ENCODE measurements around the gene SLCO1B1. TPM values are rescaled to one million over a fixed set of nuclear protein-coding genes. Genes with fewer than 3 reads are reported as not detected.
"Not testable (repeated sequence)": the region's sequence is repeated elsewhere in the genome, so short reads cannot be mapped to it uniquely, and the experiment has no call there.

SLCO1B1 gene, protein sequence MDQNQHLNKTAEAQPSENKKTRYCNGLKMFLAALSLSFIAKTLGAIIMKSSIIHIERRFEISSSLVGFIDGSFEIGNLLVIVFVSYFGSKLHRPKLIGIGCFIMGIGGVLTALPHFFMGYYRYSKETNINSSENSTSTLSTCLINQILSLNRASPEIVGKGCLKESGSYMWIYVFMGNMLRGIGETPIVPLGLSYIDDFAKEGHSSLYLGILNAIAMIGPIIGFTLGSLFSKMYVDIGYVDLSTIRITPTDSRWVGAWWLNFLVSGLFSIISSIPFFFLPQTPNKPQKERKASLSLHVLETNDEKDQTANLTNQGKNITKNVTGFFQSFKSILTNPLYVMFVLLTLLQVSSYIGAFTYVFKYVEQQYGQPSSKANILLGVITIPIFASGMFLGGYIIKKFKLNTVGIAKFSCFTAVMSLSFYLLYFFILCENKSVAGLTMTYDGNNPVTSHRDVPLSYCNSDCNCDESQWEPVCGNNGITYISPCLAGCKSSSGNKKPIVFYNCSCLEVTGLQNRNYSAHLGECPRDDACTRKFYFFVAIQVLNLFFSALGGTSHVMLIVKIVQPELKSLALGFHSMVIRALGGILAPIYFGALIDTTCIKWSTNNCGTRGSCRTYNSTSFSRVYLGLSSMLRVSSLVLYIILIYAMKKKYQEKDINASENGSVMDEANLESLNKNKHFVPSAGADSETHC
- not detected in 2 replicates for total RNA-seq

DNA sequence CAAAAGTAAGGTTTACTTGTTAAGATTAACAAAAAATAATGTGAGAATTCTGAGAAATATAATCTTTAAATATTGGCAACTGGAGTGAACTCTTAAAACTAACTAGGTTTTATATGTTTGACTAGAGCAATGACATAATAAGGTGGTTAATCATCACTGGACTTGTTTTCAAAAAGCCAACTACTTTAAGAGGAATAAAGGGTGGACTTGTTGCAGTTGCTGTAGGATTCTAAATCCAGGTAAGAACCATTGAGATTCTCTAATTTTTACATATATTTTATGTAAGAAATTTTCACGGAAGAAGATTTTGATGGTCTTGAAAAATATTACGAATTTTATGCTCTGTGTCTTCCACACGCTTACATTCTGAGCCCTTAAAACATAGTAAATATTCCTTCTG, at the start of gene SLCO1B1:
TSS of gene SLCO1B1 (plus strand) at position 197 of the 400 bp plus-strand sequence. CDS start 10,381 bp downstream, outside the sequence.
- Mint-ChIP-seq H3K4me1 (ENCODE audit: low read depth) (no peaks in the 10 kb centered on the region), H3K27me3 (ENCODE audit: low read depth) (no peaks in the 10 kb centered on the region), H3K36me3 (ENCODE audit: low read depth) (no peaks in the 10 kb centered on the region), H3K4me3 (ENCODE audit: low read depth) (no peak within 1 kb of the TSS), H3K9me3 (peaks cover 8% of the 10 kb centered on the region), H3K27ac (no peak within 1 kb of the TSS)
- DNase-seq (ENCODE audit: low spot score), result no peak
- intact Hi-C loops (cut with micrococcal nuclease), result no loop called here

- H3K9me3 Mint-ChIP-seq, result peaks cover 23% of the 10 kb centered on the region
- H3K27ac Mint-ChIP-seq; H3K27me3 Mint-ChIP-seq (ENCODE audit: low read depth); H3K4me1 Mint-ChIP-seq (ENCODE audit: low read depth); H3K4me3 Mint-ChIP-seq (ENCODE audit: low read depth); intact Hi-C loops (cut with micrococcal nuclease); H3K36me3 Mint-ChIP-seq (ENCODE audit: low read depth); DNase-seq (ENCODE audit: low spot score): not testable (repeated sequence)
These were observed 46.2 kb upstream of the SLCO1B1 start for GRCh38 chr12:21084753-21085152.

DNA sequence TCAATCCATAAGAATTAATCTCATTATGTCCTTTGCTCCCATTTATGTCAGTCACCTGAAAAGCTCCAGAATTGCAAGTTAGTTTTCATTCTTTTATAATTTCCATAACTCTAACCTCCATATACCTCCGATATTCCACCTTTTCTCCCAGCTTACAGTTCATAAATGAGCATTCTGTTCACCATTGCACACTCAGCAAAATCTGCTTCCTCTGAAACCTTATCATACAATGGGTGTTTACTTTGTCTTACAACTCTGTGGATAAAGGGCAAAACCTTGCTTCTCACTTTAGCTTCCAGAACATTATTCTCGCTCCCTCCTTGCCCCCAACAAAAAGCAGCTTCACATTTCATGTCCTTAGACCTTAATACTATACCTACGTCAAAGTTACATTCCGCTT, 19.3 kb upstream of the SLCO1B1 start:
- H3K4me1 Mint-ChIP-seq (ENCODE audit: low read depth), result no peaks in the 10 kb centered on the region
- intact Hi-C loops (cut with micrococcal nuclease), result no loop called here
- no peak overlapping the region for H3K4me3 Mint-ChIP-seq (ENCODE audit: low read depth)
- H3K27ac Mint-ChIP-seq, result no peak overlapping the region
- no peaks in the 10 kb centered on the region for H3K27me3 Mint-ChIP-seq (ENCODE audit: low read depth)
- H3K9me3 Mint-ChIP-seq, result peaks cover 5% of the 10 kb centered on the region
- H3K36me3 Mint-ChIP-seq (ENCODE audit: low read depth), result no peaks in the 10 kb centered on the region
- DNase-seq (ENCODE audit: low spot score), result no peak

- intact Hi-C loops (cut with micrococcal nuclease), result no loop called here
- no peaks in the 10 kb centered on the region for H3K36me3 Mint-ChIP-seq (ENCODE audit: low read depth)
- no peak overlapping the region for H3K4me3 Mint-ChIP-seq (ENCODE audit: low read depth)
- DNase-seq (ENCODE audit: low spot score), result no peak
- no peaks in the 10 kb centered on the region for H3K4me1 Mint-ChIP-seq (ENCODE audit: low read depth)
- no peaks in the 10 kb centered on the region for H3K27me3 Mint-ChIP-seq (ENCODE audit: low read depth)
- no peak overlapping the region for H3K27ac Mint-ChIP-seq
- H3K9me3 Mint-ChIP-seq, result peaks cover 9% of the 10 kb centered on the region
These were observed 17.7 kb upstream of the SLCO1B1 start for GRCh38 chr12:21113266-21113665.

- Mint-ChIP-seq H3K4me3 (ENCODE audit: low read depth) (no peak overlapping the region), H3K4me1 (ENCODE audit: low read depth) (no peaks in the 10 kb centered on the region), H3K36me3 (ENCODE audit: low read depth) (no peaks in the 10 kb centered on the region), H3K9me3 (peaks cover 7% of the 10 kb centered on the region), H3K27me3 (ENCODE audit: low read depth) (no peaks in the 10 kb centered on the region), H3K27ac (no peak overlapping the region)
- DNase-seq (ENCODE audit: low spot score), result no peak
- intact Hi-C loops (cut with micrococcal nuclease), result no loop called here
These were observed 13.0 kb upstream of the SLCO1B1 start for GRCh38 chr12:21117995-21118394.

DNA sequence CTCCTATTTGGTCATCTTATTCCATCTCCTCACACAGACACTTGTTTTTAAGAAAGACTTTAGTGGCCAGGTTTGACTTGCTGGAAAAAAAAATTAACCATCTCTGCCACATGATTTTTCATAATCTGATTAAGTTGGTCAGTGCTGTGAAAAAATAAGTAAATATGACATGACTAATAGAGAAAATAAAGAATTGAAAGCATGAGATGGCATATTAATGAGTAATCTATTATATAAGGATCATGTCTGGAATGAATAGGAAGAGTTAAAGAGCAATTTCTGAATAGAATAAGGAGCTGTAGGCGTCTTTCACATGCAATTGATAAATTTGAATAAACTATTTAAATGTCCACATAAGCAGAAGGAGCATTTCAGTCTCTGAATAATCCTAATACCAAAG, 12.2 kb upstream of the SLCO1B1 start:
- H3K9me3 Mint-ChIP-seq, result peaks cover 7% of the 10 kb centered on the region
- intact Hi-C loops (cut with micrococcal nuclease), result no loop called here
- no peak overlapping the region for H3K4me3 Mint-ChIP-seq (ENCODE audit: low read depth)
- H3K4me1 Mint-ChIP-seq (ENCODE audit: low read depth), result no peaks in the 10 kb centered on the region
- H3K36me3 Mint-ChIP-seq (ENCODE audit: low read depth), result no peaks in the 10 kb centered on the region
- DNase-seq (ENCODE audit: low spot score), result no peak
- no peaks in the 10 kb centered on the region for H3K27me3 Mint-ChIP-seq (ENCODE audit: low read depth)
- no peak overlapping the region for H3K27ac Mint-ChIP-seq

DNA sequence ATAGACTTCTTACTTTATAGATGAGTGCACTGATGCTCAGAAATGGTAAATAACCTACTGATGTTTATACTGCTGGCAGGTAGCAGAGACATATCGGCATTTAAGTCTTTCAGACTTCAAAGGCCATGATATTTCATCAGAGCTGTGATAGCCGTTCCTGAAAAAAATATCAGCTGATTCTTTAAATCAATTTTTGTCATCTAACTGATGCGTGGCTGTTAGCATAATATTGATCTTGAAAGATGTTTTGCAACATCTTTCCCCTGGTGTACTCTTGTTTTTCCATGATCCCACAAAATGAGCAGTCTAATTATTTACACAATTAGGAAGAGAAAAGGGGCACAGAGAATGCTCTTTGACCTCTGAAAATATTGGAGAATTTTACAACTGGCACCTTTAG, 1.6 kb upstream of the SLCO1B1 start:
- H3K27me3 Mint-ChIP-seq (ENCODE audit: low read depth), result no peaks in the 10 kb centered on the region

GRCh38 chr12:21129906-21130305, 1.1 kb upstream of the SLCO1B1 start:
- intact Hi-C loops (cut with micrococcal nuclease), result no loop called here
- Mint-ChIP-seq H3K27me3 (ENCODE audit: low read depth) (no peaks in the 10 kb centered on the region), H3K36me3 (ENCODE audit: low read depth) (no peaks in the 10 kb centered on the region), H3K4me1 (ENCODE audit: low read depth) (no peaks in the 10 kb centered on the region), H3K27ac (no peak overlapping the region), H3K4me3 (ENCODE audit: low read depth) (no peak overlapping the region), H3K9me3 (peaks cover 6% of the 10 kb centered on the region)
- no peak for DNase-seq (ENCODE audit: low spot score)

More for the DNA sequence above, 1.6 kb upstream of the SLCO1B1 start:
- Mint-ChIP-seq H3K36me3 (ENCODE audit: low read depth) (no peaks in the 10 kb centered on the region), H3K4me1 (ENCODE audit: low read depth) (no peaks in the 10 kb centered on the region), H3K4me3 (ENCODE audit: low read depth) (no peak overlapping the region), H3K9me3 (peaks cover 4% of the 10 kb centered on the region), H3K27ac (no peak overlapping the region)
- DNase-seq (ENCODE audit: low spot score), result no peak
- intact Hi-C loops (cut with micrococcal nuclease), result no loop called here

GRCh38 chr12:21137318-21137999, 6.5 kb downstream of the SLCO1B1 start:
- H3K4me1 Mint-ChIP-seq (ENCODE audit: low read depth); H3K4me3 Mint-ChIP-seq (ENCODE audit: low read depth); H3K9me3 Mint-ChIP-seq; intact Hi-C loops (cut with micrococcal nuclease); H3K27ac Mint-ChIP-seq; DNase-seq (ENCODE audit: low spot score); H3K36me3 Mint-ChIP-seq (ENCODE audit: low read depth); H3K27me3 Mint-ChIP-seq (ENCODE audit: low read depth): not testable (repeated sequence)

DNA sequence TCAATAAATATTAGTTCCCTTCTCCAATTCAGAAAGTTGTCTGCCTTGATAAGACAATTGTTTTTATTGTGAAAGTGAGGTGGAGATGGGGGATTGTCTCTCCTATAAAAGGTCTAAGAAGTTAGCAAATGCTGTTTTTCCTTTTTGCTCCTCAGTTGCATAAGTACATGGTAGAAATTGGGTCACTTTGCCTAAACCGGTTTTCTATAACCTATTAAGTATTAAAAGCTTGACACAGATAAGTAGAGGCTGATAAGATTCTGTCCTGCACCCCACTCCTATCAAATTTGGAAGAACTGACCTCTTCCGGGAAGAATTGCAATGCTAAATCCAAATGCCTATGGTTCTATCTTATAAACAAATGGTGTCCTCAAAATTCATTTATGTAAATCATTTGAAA, 7.0 kb downstream of the SLCO1B1 start:
- DNase-seq (ENCODE audit: low spot score), result no peak
- H3K4me3 Mint-ChIP-seq (ENCODE audit: low read depth), result no peak overlapping the region
- no peaks in the 10 kb centered on the region for H3K27me3 Mint-ChIP-seq (ENCODE audit: low read depth)
- H3K4me1 Mint-ChIP-seq (ENCODE audit: low read depth), result no peaks in the 10 kb centered on the region
- no peak overlapping the region for H3K27ac Mint-ChIP-seq
- no peaks in the 10 kb centered on the region for H3K36me3 Mint-ChIP-seq (ENCODE audit: low read depth)
- intact Hi-C loops (cut with micrococcal nuclease), result no loop called here
- peaks cover 8% of the 10 kb centered on the region for H3K9me3 Mint-ChIP-seq

DNA sequence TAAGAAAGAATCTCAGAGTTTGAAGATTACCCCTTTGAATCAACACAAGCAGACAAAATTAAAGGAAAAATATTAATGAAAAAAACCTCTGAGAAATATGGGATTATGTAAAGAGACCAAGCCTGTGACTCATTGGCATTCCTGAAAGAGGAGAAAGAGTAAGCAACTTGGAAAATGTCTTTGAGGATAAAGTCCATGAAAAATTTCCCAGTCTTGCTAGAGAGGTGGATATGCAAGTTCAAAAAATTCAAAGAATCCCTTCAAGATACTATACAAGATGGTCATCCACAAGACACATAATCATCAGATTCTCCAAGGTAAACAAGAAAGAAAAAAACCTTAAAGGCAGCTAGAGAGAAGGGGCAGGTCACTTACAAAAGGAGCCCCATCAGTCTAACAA, 13.3 kb downstream of the SLCO1B1 start:
- no peaks in the 10 kb centered on the region for H3K4me1 Mint-ChIP-seq (ENCODE audit: low read depth)
- no peak overlapping the region for H3K4me3 Mint-ChIP-seq (ENCODE audit: low read depth)

DNA sequence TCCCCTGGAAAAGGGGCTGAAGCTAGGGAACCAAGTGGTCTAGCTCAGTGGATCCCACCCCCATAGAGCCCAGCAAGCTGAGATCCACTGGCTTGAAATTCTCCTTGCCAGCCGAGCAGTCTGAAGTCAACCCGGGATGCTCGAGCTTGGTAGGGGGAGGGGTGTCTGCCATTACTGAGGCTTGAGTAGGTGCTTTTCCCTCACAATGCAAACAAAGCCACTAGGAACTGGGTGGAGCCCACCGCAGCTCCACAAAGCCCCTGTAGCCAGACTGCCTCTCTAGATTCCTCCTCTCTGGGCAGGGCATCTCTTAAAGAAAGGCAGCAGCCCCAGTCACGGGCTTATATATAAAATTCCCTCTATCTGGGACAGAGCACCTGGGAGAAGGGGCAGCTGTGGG, 18.9 kb downstream of the SLCO1B1 start:
- H3K4me3 Mint-ChIP-seq (ENCODE audit: low read depth); intact Hi-C loops (cut with micrococcal nuclease); H3K4me1 Mint-ChIP-seq (ENCODE audit: low read depth); H3K27ac Mint-ChIP-seq; DNase-seq (ENCODE audit: low spot score); H3K27me3 Mint-ChIP-seq (ENCODE audit: low read depth); H3K9me3 Mint-ChIP-seq; H3K36me3 Mint-ChIP-seq (ENCODE audit: low read depth): not testable (repeated sequence)

More for the DNA sequence above, 13.3 kb downstream of the SLCO1B1 start:
- H3K36me3 Mint-ChIP-seq (ENCODE audit: low read depth), result no peaks in the 10 kb centered on the region
- H3K27ac Mint-ChIP-seq, result no peak overlapping the region
- H3K27me3 Mint-ChIP-seq (ENCODE audit: low read depth), result no peaks in the 10 kb centered on the region
- DNase-seq (ENCODE audit: low spot score), result no peak
- intact Hi-C loops (cut with micrococcal nuclease), result no loop called here
- H3K9me3 Mint-ChIP-seq, result no peaks in the 10 kb centered on the region

DNA sequence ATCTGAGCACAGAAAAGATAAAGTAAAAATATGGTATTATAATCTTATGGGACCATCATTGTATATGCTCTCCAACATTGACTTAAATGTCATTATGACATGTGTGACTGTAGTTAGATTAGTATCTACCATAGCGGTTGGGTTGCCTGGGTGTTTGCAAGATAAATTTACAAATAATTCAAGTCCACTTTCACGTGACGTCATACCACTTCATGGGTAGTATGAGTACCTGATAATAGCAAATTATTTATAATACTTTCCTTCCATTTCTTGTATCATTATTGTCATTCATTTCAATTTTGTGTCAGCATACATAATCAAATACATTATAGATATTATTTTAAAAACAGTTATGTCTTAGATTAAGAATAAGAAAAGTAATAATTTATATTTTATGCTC, 20.2 kb downstream of the SLCO1B1 start:
- intact Hi-C loops (cut with micrococcal nuclease), result no loop called here
- Mint-ChIP-seq H3K9me3 (no peaks in the 10 kb centered on the region), H3K4me3 (ENCODE audit: low read depth) (no peak overlapping the region), H3K4me1 (ENCODE audit: low read depth) (no peaks in the 10 kb centered on the region), H3K27ac (no peak overlapping the region), H3K36me3 (ENCODE audit: low read depth) (no peaks in the 10 kb centered on the region), H3K27me3 (ENCODE audit: low read depth) (no peaks in the 10 kb centered on the region)
- no peak for DNase-seq (ENCODE audit: low spot score)

Data from activated T-helper 2 cell treated with anti-CD3 and anti-CD28 coated beads, Interferon-gamma antibody, Interleukin-2, Interleukin-4, amounts not matched to agents 10 μg/mL and 5 μg/mL and 100 μg/mL, durations not matched to agents 14 hours and 24 hours and 36 hours (primary cell).